ENCODE results near the gene SAP30BP.
A peak's percentile ranks its signal among the peaks of the same experiment; 100 is the strongest.

GRCh38 chr17:75632863-75633485, 34.2 kb upstream of the SAP30BP start, which contains the start of gene SMIM5:
- TF ChIP-seq CTCF (optimal IDR thresholded peaks at IDR 0.05 in 1 of 3, IDR thresholded peaks at IDR 0.05 in 1 of 3, conservative IDR thresholded peaks at IDR 0.05 in 1 of 3; ENCODE audit: extremely low read depth in 1 of 3, insufficient read depth in 2 of 3, low read length in 3 of 3) (peak; percentile 90 to 98 (median 92)), EZH2 (IDR thresholded peaks at IDR 0.05; ENCODE audit: low read length) (no peak)

Measured in keratinocyte (primary cell).